Effector memory CD4-positive, alpha-beta T cell (primary cell): ENCODE results near the gene HOMER2.
"Not testable (repeated sequence)": the region's sequence is repeated elsewhere in the genome, so short reads cannot be mapped to it uniquely, and the experiment has no call there.

Experiments used
- DNase-seq, 3 donors: peaks; one replicate each; pipeline ENCODE4 v3.0.0-alpha.2; 2020
- H3K27ac ChIP-seq: 2 replicates; pipeline ENCODE4 v1.7.0; 2013; ENCODE audit warnings: mild to moderate bottlenecking, low read length, moderate library complexity; ENCODE audit not compliant: insufficient read depth, poor library complexity, severe bottlenecking
- H3K27me3 ChIP-seq: replicated peaks from 2 replicates; pipeline ENCODE4 v1.7.0; 2013; ENCODE audit warnings: mild to moderate bottlenecking, low read length; ENCODE audit not compliant: insufficient read depth, control insufficient read depth, poor library complexity, severe bottlenecking
- H3K36me3 ChIP-seq: 2 replicates; pipeline ENCODE4 v1.7.0; 2013; ENCODE audit warnings: mild to moderate bottlenecking, low read length, moderate library complexity; ENCODE audit not compliant: control insufficient read depth, insufficient read depth
- H3K4me1 ChIP-seq: 2 replicates; pipeline ENCODE4 v1.7.0; 2013; ENCODE audit warnings: low read length, mild to moderate bottlenecking; ENCODE audit not compliant: control insufficient read depth, insufficient read depth, poor library complexity, severe bottlenecking
- H3K4me3 ChIP-seq: 2 replicates; pipeline ENCODE4 v1.7.0; 2013; ENCODE audit warnings: low read length, low read depth, mild to moderate bottlenecking; ENCODE audit not compliant: insufficient read depth, poor library complexity, severe bottlenecking
- H3K9me3 ChIP-seq: 2 replicates; pipeline ENCODE4 v1.7.0; 2013; ENCODE audit warnings: mild to moderate bottlenecking, low read length, moderate library complexity; ENCODE audit not compliant: control insufficient read depth

The HOMER2 gene

GRCh38 chr15:82871358-82871757 is 81.2 kb downstream of the HOMER2 start:
- no peak for DNase-seq
- H3K4me1 ChIP-seq: no peaks in the 10 kb centered on the region
- no peaks in the 10 kb centered on the region for H3K27me3 ChIP-seq
- H3K9me3 ChIP-seq: no peaks in the 10 kb centered on the region
- no peak overlapping the region for H3K27ac ChIP-seq
- H3K4me3 ChIP-seq: no peak overlapping the region
- no peaks in the 10 kb centered on the region for H3K36me3 ChIP-seq

GRCh38 chr15:82870727-82871320 is 81.7 kb downstream of the HOMER2 start:
- DNase-seq: no peak
- no peaks in the 10 kb centered on the region for H3K9me3 ChIP-seq
- no peaks in the 10 kb centered on the region for H3K4me1 ChIP-seq
- H3K36me3 ChIP-seq: no peaks in the 10 kb centered on the region
- no peak overlapping the region for H3K27ac ChIP-seq
- H3K27me3 ChIP-seq: no peaks in the 10 kb centered on the region
- no peak overlapping the region for H3K4me3 ChIP-seq

DNA sequence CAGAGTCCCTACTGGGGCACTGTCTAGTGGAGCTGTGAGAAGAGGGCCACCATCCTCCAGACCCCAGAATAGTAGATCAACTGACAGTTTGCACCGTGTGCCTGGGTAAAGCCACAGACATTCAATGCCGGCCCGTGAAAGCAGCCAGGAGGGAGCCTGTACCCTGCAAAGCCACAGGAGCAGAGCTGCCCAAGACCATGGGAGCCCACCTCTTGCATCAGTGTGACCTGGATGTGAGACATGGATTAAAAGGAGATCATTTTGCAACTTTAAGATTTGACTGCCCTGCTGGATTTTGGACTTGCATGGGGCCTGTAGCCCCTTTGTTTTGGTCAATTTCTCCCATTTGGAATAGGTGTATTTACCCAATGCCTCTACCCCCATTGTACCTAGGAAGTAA is 86.5 kb downstream of the HOMER2 start:
- DNase-seq, H3K4me3 ChIP-seq, H3K27ac ChIP-seq: not testable (repeated sequence)

GRCh38 chr15:82865581-82865980 is 86.9 kb downstream of the HOMER2 start:
- H3K36me3 ChIP-seq, H3K27me3 ChIP-seq, H3K27ac ChIP-seq, DNase-seq, H3K9me3 ChIP-seq, H3K4me3 ChIP-seq, H3K4me1 ChIP-seq: not testable (repeated sequence)

More for the DNA sequence above, 86.5 kb downstream of the HOMER2 start:
- H3K36me3 ChIP-seq, H3K9me3 ChIP-seq, H3K4me1 ChIP-seq, H3K27me3 ChIP-seq: not testable (repeated sequence)

- Histone ChIP-seq H3K27me3 (no peaks in the 10 kb centered on the region), H3K36me3 (no peaks in the 10 kb centered on the region), H3K4me3 (no peak overlapping the region), H3K4me1 (no peaks in the 10 kb centered on the region), H3K9me3 (no peaks in the 10 kb centered on the region), H3K27ac (no peak overlapping the region)
- DNase-seq: no peak
Measured at GRCh38 chr15:82864967-82865366, 87.6 kb downstream of the HOMER2 start.

- H3K27me3 ChIP-seq: no peaks in the 10 kb centered on the region
- no peaks in the 10 kb centered on the region for H3K4me1 ChIP-seq
- no peaks in the 10 kb centered on the region for H3K9me3 ChIP-seq
- DNase-seq: no peak
- H3K36me3 ChIP-seq: no peaks in the 10 kb centered on the region
- no peak overlapping the region for H3K27ac ChIP-seq
- H3K4me3 ChIP-seq: no peak overlapping the region
Measured at GRCh38 chr15:82862886-82863285, 89.6 kb downstream of the HOMER2 start.

DNA sequence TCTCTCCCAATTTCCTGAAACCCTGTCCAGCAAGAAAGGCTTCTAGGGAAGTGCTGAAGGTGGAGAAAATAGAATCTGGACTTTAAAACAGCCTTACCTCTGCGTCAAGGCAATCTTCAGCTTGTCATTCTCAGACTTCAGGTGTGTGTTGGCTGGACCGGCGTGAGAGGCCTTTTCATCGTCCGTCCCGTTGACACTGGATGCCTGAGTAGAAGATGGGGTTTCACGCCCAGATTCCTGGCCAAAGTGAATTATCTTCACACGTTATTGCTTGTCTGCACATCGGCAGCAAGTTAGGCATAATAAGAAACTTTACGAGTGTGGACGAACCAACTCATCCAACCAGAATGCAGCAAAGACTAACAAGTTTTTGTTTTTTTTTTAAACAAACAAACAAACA is 93.6 kb downstream of the HOMER2 start:
- no peak for DNase-seq
- Histone ChIP-seq H3K36me3 (no peaks in the 10 kb centered on the region), H3K4me3 (no peak overlapping the region), H3K27ac (no peak overlapping the region), H3K4me1 (no peaks in the 10 kb centered on the region), H3K27me3 (no peaks in the 10 kb centered on the region), H3K9me3 (no peaks in the 10 kb centered on the region)

DNA sequence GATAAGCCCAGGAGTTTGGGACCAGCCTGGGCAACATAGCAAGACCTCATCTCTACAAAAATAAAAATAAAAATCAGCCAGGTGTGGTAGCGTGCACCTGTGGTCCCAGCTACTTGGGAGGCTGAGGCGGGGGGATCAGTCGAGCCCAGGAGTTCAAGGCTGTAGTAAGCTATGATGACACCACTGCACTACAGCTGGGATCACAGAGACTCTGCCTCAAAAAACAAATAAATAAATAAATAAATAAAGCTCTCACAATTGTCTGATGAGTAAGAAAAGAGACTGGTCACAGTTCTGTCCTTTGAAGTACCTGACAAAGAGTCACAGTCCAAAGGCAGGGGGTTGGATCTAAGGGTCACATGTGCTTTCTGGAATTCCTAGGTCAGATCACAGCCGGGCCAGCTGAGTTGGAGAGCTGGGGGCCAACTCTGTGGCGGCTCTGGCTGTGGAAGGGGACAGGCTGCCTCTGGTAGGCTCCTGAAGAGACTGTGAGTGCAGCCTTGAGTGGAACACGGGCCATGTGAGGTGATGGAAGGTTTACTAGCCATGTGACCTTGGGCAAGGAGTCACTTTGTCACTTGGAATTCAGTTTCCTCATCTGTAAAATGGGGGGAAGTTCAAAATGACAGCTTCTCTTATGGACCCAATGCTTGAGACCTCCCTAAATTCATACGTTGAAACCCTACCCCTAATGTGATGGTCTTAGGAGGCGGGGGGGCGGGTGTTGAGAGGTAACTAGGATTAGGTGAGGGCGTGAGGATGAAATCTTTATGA is 95.9 kb downstream of the HOMER2 start:
- Histone ChIP-seq H3K4me1 (no peaks in the 10 kb centered on the region), H3K4me3 (no peak overlapping the region), H3K36me3 (no peaks in the 10 kb centered on the region), H3K9me3 (no peaks in the 10 kb centered on the region), H3K27ac (no peak overlapping the region), H3K27me3 (no peaks in the 10 kb centered on the region)
- DNase-seq: no peak

DNA sequence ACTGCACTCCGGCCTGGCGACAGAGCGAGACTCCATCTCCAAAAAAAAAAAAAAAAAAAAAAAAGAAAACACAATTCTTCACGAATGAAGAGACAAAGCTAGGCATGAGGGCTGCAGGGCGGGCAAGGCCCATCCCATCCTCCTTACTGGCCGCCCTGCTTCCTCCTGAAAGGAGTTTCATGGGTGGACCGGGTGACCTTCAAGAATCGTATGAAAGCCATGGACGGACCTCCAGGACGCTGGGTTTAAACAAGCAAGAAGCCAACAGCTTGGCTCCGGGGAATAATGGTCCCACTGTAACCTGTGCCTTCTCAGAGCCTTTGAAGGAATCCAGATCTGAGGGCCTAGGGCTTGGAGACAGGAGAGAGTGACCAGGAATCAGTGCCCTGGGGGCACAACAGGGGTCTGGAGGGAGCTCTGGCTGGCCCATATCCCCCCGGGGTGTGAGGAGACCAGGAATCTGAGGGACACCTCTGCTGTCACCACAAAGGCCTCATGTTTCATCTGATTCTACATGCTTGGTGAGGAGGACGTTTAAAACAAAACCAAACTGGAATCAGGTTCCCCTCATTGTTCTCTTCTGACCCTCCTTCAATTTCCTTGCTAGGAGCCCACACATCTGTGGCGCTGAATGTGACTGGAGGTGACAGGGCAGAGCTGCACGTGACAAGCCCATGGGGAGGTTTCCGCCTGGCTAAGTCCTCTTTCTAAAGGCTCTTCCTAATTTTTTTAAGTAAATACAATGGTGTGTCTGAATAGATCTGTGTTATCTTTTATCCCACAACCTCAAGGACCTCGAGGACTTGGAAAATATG is 97.0 kb downstream of the HOMER2 start:
- no peaks in the 10 kb centered on the region for H3K4me1 ChIP-seq
- H3K9me3 ChIP-seq: no peaks in the 10 kb centered on the region
- H3K27ac ChIP-seq: no peak overlapping the region
- H3K4me3 ChIP-seq: no peak overlapping the region
- no peaks in the 10 kb centered on the region for H3K27me3 ChIP-seq
- DNase-seq: no peak
- H3K36me3 ChIP-seq: no peaks in the 10 kb centered on the region

- DNase-seq: no peak
- Histone ChIP-seq H3K4me3 (no peak overlapping the region), H3K27ac (no peak overlapping the region), H3K9me3 (no peaks in the 10 kb centered on the region), H3K4me1 (no peaks in the 10 kb centered on the region), H3K36me3 (no peaks in the 10 kb centered on the region), H3K27me3 (no peaks in the 10 kb centered on the region)
Measured at GRCh38 chr15:82854554-82854953, 98.0 kb downstream of the HOMER2 start.
